Measurements from ENCODE around the gene SYT2.

SYT2 gene

GRCh38 chr1:202703191-202703590 lies 7.1 kb downstream of the SYT2 start:
- TF ChIP-seq REST (IDR thresholded peaks at IDR 0.05; ENCODE audit: insufficient replicate concordance, low read depth): no peak
- TF ChIP-seq CTCF (IDR thresholded peaks at IDR 0.05; ENCODE audit: insufficient read depth, low read length): no peak
- no peak for TF ChIP-seq GABPA (IDR thresholded peaks at IDR 0.05; ENCODE audit: low read depth)
- TF ChIP-seq POLR2AphosphoS5 (IDR thresholded peaks at IDR 0.05; ENCODE audit: low read depth): no peak
- TF ChIP-seq SPI1 (IDR thresholded peaks at IDR 0.05; ENCODE audit: borderline replicate concordance, low read depth): no peak
- H3K27me3 ChIP-seq (ENCODE audit: insufficient read depth, poor library complexity, severe bottlenecking): peaks cover 18% of the 10 kb centered on the region
- no peak overlapping the region for H3K4me3 ChIP-seq (replicated peaks; ENCODE audit: insufficient read depth, low read length)

GRCh38 chr1:202702088-202702487 lies 8.2 kb downstream of the SYT2 start:
- DNase-seq (ENCODE audit: low read depth in 1 of 2, low spot score in 1 of 2): no peak
- Histone ChIP-seq H3K4me3 (replicated peaks; ENCODE audit: insufficient read depth, low read length) (no peak overlapping the region), H3K27ac (replicated peaks) (no peak overlapping the region), H3K27me3 (ENCODE audit: insufficient read depth, poor library complexity, severe bottlenecking) (peaks cover 21% of the 10 kb centered on the region)
- TF ChIP-seq CTCF (IDR thresholded peaks at IDR 0.05; ENCODE audit: insufficient read depth, low read length): no peak
- TF ChIP-seq POLR2AphosphoS5 (IDR thresholded peaks at IDR 0.05; ENCODE audit: low read depth): no peak
- no peak for TF ChIP-seq GABPA (IDR thresholded peaks at IDR 0.05; ENCODE audit: low read depth)
- TF ChIP-seq REST (IDR thresholded peaks at IDR 0.05; ENCODE audit: insufficient replicate concordance, low read depth): no peak
- no peak for TF ChIP-seq SPI1 (IDR thresholded peaks at IDR 0.05; ENCODE audit: borderline replicate concordance, low read depth)

More at GRCh38 chr1:202703191-202703590, 7.1 kb downstream of the SYT2 start:
- DNase-seq (ENCODE audit: low read depth in 1 of 2, low spot score in 1 of 2): no peak
- no peak overlapping the region for H3K27ac ChIP-seq (replicated peaks)

- H3K27me3 ChIP-seq (ENCODE audit: insufficient read depth, poor library complexity, severe bottlenecking): peaks cover 26% of the 10 kb centered on the region
- DNase-seq (ENCODE audit: low read depth in 1 of 2, low spot score in 1 of 2): no peak
- no peak overlapping the region for H3K4me3 ChIP-seq (replicated peaks; ENCODE audit: insufficient read depth, low read length)
- H3K27ac ChIP-seq (replicated peaks): no peak overlapping the region
- TF ChIP-seq REST (IDR thresholded peaks at IDR 0.05; ENCODE audit: insufficient replicate concordance, low read depth): no peak
- peak; percentile 84 for TF ChIP-seq SPI1 (IDR thresholded peaks at IDR 0.05; ENCODE audit: borderline replicate concordance, low read depth)
Measured at GRCh38 chr1:202701200-202701599, 9.1 kb downstream of the SYT2 start.

GRCh38 chr1:202700061-202700460 lies 10.2 kb downstream of the SYT2 start:
- no peak for DNase-seq (ENCODE audit: low read depth in 1 of 2, low spot score in 1 of 2)
- TF ChIP-seq GABPA (IDR thresholded peaks at IDR 0.05; ENCODE audit: low read depth) (no peak), POLR2AphosphoS5 (IDR thresholded peaks at IDR 0.05; ENCODE audit: low read depth) (no peak), SPI1 (IDR thresholded peaks at IDR 0.05; ENCODE audit: borderline replicate concordance, low read depth) (no peak), REST (IDR thresholded peaks at IDR 0.05; ENCODE audit: insufficient replicate concordance, low read depth) (no peak), CTCF (IDR thresholded peaks at IDR 0.05; ENCODE audit: insufficient read depth, low read length) (no peak)
- Histone ChIP-seq H3K4me3 (replicated peaks; ENCODE audit: insufficient read depth, low read length) (no peak overlapping the region), H3K27ac (replicated peaks) (no peak overlapping the region), H3K27me3 (ENCODE audit: insufficient read depth, poor library complexity, severe bottlenecking) (peaks cover 21% of the 10 kb centered on the region)
